ENCODE results near the gene BUB3. TPM values are rescaled to one million over a fixed set of nuclear protein-coding genes. Genes with fewer than 3 reads are reported as not detected.

The BUB3 gene
- total and polyA plus RNA-seq, 2 of the 13 experiments (the other 11 are each of a cell fraction or from before 2014, with no cell fraction given): 174 to 188 TPM

DNA sequence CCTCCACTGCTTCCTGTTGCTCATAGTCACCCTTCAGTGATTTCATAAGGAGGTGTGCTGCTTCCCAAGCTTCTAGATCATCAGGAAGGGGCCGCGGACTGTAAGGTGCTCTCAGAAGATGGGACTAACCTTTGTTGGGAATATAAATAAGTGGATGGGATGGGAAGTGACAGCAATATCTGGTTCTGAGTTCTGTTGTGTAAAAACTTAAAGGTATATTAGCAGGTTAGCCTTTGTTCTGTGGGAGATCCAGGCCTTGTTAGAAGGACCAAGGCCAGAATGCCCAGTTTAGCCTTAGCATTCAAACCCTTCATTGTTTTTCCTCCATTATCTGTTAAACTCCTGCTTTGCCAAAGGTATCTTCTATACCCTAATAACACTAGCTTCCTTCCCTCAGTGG is 12.4 kb downstream of the BUB3 start:
- H3K36me3 ChIP-seq (replicated peaks in 1 of 2; ENCODE audit: control insufficient read depth in 1 of 2, insufficient read depth in 2 of 2, low read length in 2 of 2): peaks cover 16 to 46% of the 10 kb centered on the region in 2 experiments
- ChIA-PET CTCF (ENCODE audit: low intra/inter-chr PET ratio, low total read pairs) (no interaction called here), POLR2A (no interaction called here)
- TF ChIP-seq ZNF703 (CRISPR knock-in tag; IDR thresholded peaks at IDR 0.05; ENCODE audit: borderline replicate concordance) (no peak), MLXIP (CRISPR knock-in tag; IDR thresholded peaks at IDR 0.05; ENCODE audit: borderline replicate concordance) (no peak), ZNF589 (CRISPR knock-in tag; conservative IDR thresholded peaks at IDR 0.05) (no peak), HOXA9 (CRISPR knock-in tag; IDR thresholded peaks at IDR 0.05; ENCODE audit: borderline replicate concordance) (no peak), ZNF512 (CRISPR knock-in tag; IDR thresholded peaks at IDR 0.05) (no peak), CEBPB (IDR thresholded peaks at IDR 0.05; ENCODE audit: borderline replicate concordance, low read depth, low read length) (no peak), NR0B2 (CRISPR knock-in tag; IDR thresholded peaks at IDR 0.05) (no peak), AKAP8 (CRISPR knock-in tag; IDR thresholded peaks at IDR 0.05) (no peak)
- BruUV-seq (replicated peaks): no TSS peak
- no peak overlapping the region for H2AFZ ChIP-seq (ENCODE audit: low read length)
- no peak overlapping the region for H3K4me2 ChIP-seq (ENCODE audit: low read depth, low read length)
- peaks cover 2% of the 10 kb centered on the region for H3K79me2 ChIP-seq (ENCODE audit: insufficient read depth, low read length)
- H3K27ac ChIP-seq (ENCODE audit: extremely low read length, insufficient read depth, low read length): no peak overlapping the region
- ATAC-seq (no peak), DNase-seq (ENCODE audit: low spot score) (no peak), FAIRE-seq (no peak)
- H3K9me3 ChIP-seq (ENCODE audit: low read length): no peaks in the 10 kb centered on the region
- no peak overlapping the region for H3K9ac ChIP-seq (ENCODE audit: insufficient read depth, low read depth, low read length)
- peaks cover 9% of the 10 kb centered on the region for H3K4me1 ChIP-seq (ENCODE audit: insufficient read depth, low read length)
- WGBS (ENCODE audit: low lambda C conversion rate): 96% methylated on average over 2 of the region's 2 CpGs
- peaks cover 3% of the 10 kb centered on the region; the same call in 1 of the 2 replicates for H4K20me1 ChIP-seq (ENCODE audit: insufficient read depth, low read length)
- intact Hi-C loops (cut with micrococcal nuclease; ENCODE audit: unreplicated experiment): no loop called here
- H3K27me3 ChIP-seq (ENCODE audit: control insufficient read depth in 1 of 2, insufficient read depth in 2 of 2, low read length in 2 of 2): no peaks in the 10 kb centered on the region
- no peak overlapping the region for H3K4me3 ChIP-seq (replicated peaks in 1 of 3; ENCODE audit: insufficient read depth in 1 of 3, low read depth in 2 of 3, low read length in 3 of 3)
- in situ Hi-C loops (cut with HindIII; ENCODE audit: extremely low pct_ligation_motif_present, low pct_unique_long_range_greater_than_20kb): no loop called here

Measured in HepG2 (cell line).